GM12878 (cell line): ENCODE measurements around the gene GLT6D1.

Experiments used
- CTCF ChIP-seq, 3 experiments: IDR thresholded peaks in 2 of 3; conservative IDR thresholded peaks in 1 of 3; 2 replicates each; pipeline ENCODE4 v1.5.1; 2011; ENCODE audit warnings: low read depth in 3 of 3, low read length in 3 of 3, mild to moderate bottlenecking in 3 of 3, control low read depth in 2 of 3, moderate library complexity in 2 of 3, inconsistent platforms in 1 of 3, mixed read lengths in 1 of 3; ENCODE audit not compliant: control insufficient read depth in 2 of 3, insufficient read depth in 1 of 3; ENCODE audit errors: extremely low read depth in 1 of 3
- GABPA ChIP-seq: IDR thresholded peaks from 2 replicates; pipeline ENCODE4 v1.6.1; 2014; ENCODE audit warnings: antibody characterized with exemption, low read depth, mild to moderate bottlenecking, inconsistent platforms
- JUND ChIP-seq: IDR thresholded peaks from 2 replicates; pipeline ENCODE4 v1.6.1; 2012; ENCODE audit warnings: low read depth, mild to moderate bottlenecking, low read length, improper control_type of control experiment, moderate library complexity
- POLR2AphosphoS5 ChIP-seq: IDR thresholded peaks from 2 replicates; pipeline ENCODE4 v1.6.1; 2011; ENCODE audit warnings: mild to moderate bottlenecking, low read length, inconsistent platforms
- STAT1 ChIP-seq: fragments of 450-650 bp; conservative IDR thresholded peaks from 2 replicates; pipeline ENCODE4 v1.6.1; 2014; ENCODE audit warnings: antibody characterized with exemption, mild to moderate bottlenecking
- ZBTB33 ChIP-seq: fragments of 450-650 bp; IDR thresholded peaks from 2 replicates; pipeline ENCODE4 v1.6.1; 2017; ENCODE audit warnings: mild to moderate bottlenecking
- TF ChIP-seq, protein P1 (sequence below): IDR thresholded peaks from 2 replicates; pipeline ENCODE4 v1.6.1; 2011; ENCODE audit warnings: low read depth, mild to moderate bottlenecking, low read length, moderate library complexity, borderline replicate concordance; ENCODE audit errors: extremely low read depth

GRCh38 chr9:135650408-135650807 lies 11.1 kb upstream of the GLT6D1 start:
- TF ChIP-seq JUND (no peak), STAT1 (no peak), ZBTB33 (no peak), POLR2AphosphoS5 (no peak), CTCF (IDR thresholded peaks at IDR 0.05 in 2 of 3, conservative IDR thresholded peaks at IDR 0.05 in 1 of 3; ENCODE audit: control insufficient read depth in 2 of 3, extremely low read depth in 1 of 3, insufficient read depth in 1 of 3, low read depth in 3 of 3, low read length in 3 of 3) (no peak), GABPA (no peak)
- TF ChIP-seq, protein P1, sequence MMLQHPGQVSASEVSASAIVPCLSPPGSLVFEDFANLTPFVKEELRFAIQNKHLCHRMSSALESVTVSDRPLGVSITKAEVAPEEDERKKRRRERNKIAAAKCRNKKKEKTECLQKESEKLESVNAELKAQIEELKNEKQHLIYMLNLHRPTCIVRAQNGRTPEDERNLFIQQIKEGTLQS: no peak
